GM12878 (cell line): ENCODE data around the gene TXNRD1.
"Not testable (repeated sequence)": the region's sequence is repeated elsewhere in the genome, so short reads cannot be mapped to it uniquely, and the experiment has no call there.

ENCODE experiments used
- BMI1 ChIP-seq: fragments of 450-650 bp; IDR thresholded peaks from 2 replicates; pipeline ENCODE4 v1.6.1; 2016; ENCODE audit warnings: mild to moderate bottlenecking, moderate library complexity, borderline replicate concordance
- SREBF1 ChIP-seq: IDR thresholded peaks from 2 replicates; pipeline ENCODE4 v1.6.1; 2012; ENCODE audit warnings: mild to moderate bottlenecking, low read length
- TF ChIP-seq, protein P1 (sequence below), 3 experiments: IDR thresholded peaks in 2 of 3; conservative IDR thresholded peaks in 1 of 3; 2 replicates each; pipeline ENCODE4 v1.5.1; 2011; ENCODE audit warnings: low read depth in 3 of 3, low read length in 3 of 3, mild to moderate bottlenecking in 3 of 3, control low read depth in 2 of 3, moderate library complexity in 2 of 3, inconsistent platforms in 1 of 3, mixed read lengths in 1 of 3; ENCODE audit not compliant: control insufficient read depth in 2 of 3, insufficient read depth in 1 of 3; ENCODE audit errors: extremely low read depth in 1 of 3

DNA sequence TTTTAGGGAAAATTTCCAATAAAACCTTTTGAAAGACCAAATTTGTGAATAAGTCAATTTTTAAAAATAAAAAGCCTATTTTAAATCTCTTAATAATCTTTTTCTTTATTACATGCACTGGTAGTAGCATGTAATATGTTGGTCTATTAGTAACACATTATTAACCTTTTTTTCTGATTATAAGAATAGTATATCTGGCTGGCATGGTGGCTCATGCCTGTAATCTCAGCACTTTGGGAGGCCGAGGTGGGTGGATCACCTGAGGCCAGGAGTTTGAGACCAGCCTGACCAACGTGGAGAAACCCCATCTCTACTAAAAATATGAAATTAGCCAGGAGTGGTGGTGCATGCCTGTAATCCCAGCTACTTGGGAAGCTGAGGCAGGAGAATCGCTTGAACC is 116.7 kb downstream of the TXNRD1 start:
- TF ChIP-seq, protein P1, sequence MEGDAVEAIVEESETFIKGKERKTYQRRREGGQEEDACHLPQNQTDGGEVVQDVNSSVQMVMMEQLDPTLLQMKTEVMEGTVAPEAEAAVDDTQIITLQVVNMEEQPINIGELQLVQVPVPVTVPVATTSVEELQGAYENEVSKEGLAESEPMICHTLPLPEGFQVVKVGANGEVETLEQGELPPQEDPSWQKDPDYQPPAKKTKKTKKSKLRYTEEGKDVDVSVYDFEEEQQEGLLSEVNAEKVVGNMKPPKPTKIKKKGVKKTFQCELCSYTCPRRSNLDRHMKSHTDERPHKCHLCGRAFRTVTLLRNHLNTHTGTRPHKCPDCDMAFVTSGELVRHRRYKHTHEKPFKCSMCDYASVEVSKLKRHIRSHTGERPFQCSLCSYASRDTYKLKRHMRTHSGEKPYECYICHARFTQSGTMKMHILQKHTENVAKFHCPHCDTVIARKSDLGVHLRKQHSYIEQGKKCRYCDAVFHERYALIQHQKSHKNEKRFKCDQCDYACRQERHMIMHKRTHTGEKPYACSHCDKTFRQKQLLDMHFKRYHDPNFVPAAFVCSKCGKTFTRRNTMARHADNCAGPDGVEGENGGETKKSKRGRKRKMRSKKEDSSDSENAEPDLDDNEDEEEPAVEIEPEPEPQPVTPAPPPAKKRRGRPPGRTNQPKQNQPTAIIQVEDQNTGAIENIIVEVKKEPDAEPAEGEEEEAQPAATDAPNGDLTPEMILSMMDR (IDR thresholded peaks at IDR 0.05 in 2 of 3, conservative IDR thresholded peaks at IDR 0.05 in 1 of 3; ENCODE audit: control insufficient read depth in 2 of 3, extremely low read depth in 1 of 3, insufficient read depth in 1 of 3, low read depth in 3 of 3, low read length in 3 of 3): not testable (repeated sequence)
- TF ChIP-seq SREBF1, BMI1: not testable (repeated sequence)
